Breast epithelium (tissue), 4 donors: ENCODE measurements around the gene BORCS6. TPM values are rescaled to one million over a fixed set of nuclear protein-coding genes. Genes with fewer than 3 reads are reported as not detected.

Source experiments
- DNase-seq, 2 donors: peaks; one replicate each; pipeline ENCODE4 v3.0.0-alpha.2; 2019; ENCODE audit warnings: low spot score in 2 of 2
- H3K27ac ChIP-seq, 2 donors: fragments of 200-600 bp; sonication (generic) in 1 of 2; one replicate each; pipeline ENCODE4 v1.5.1; 2016 to 2019; ENCODE audit warnings: mild to moderate bottlenecking in 1 of 2
- H3K27me3 ChIP-seq, 2 donors: fragments of 200-600 bp; sonication (generic) in 1 of 2; one replicate each; pipeline versions ENCODE4 v1.5.1 to v1.6.0; 2017 to 2019; ENCODE audit warnings: control low read depth in 1 of 2, mild to moderate bottlenecking in 1 of 2
- H3K36me3 ChIP-seq: fragments of 200-600 bp; one replicate; pipeline ENCODE4 v1.5.1; 2019
- H3K4me1 ChIP-seq, 2 donors: fragments of 200-600 bp; sonication (generic); one replicate each; pipeline ENCODE4 v1.5.1; 2016 to 2019; ENCODE audit warnings: control low read depth in 1 of 2
- H3K4me3 ChIP-seq, 3 donors: fragments of 200-600 bp; sonication (generic); 1 replicate in 2 of 3; 2 replicates in 1 of 3; pipeline ENCODE4 v1.5.1; 2016 to 2019; ENCODE audit warnings: mild to moderate bottlenecking in 3 of 3, moderate library complexity in 2 of 3
- H3K9me3 ChIP-seq, 2 donors: fragments of 200-600 bp; sonication (generic) in 1 of 2; one replicate each; pipeline ENCODE4 v1.5.1; 2016 to 2019; ENCODE audit warnings: control low read depth in 1 of 2
- CTCF ChIP-seq, 3 donors: fragments of 450-650 bp; IDR thresholded peaks; one replicate each; pipeline ENCODE4 v1.5.1; 2016 to 2017; ENCODE audit warnings: antibody characterized with exemption in 3 of 3, mild to moderate bottlenecking in 3 of 3, moderate library complexity in 3 of 3
- POLR2A ChIP-seq: fragments of 450-650 bp; IDR thresholded peaks from one replicate; pipeline ENCODE4 v1.6.1; 2016; ENCODE audit warnings: antibody characterized with exemption, mild to moderate bottlenecking, moderate library complexity
- POLR2AphosphoS5 ChIP-seq, 3 donors: sonication (generic); formaldehyde crosslinking; IDR thresholded peaks; one replicate each; pipeline ENCODE4 v1.6.1; 2017; ENCODE audit warnings: antibody characterized with exemption in 3 of 3
- intact Hi-C: fragments of 100-400 bp; cut with DNase I; formaldehyde crosslinking; loops from one replicate; pipeline ENCODE4 v1.15.1; 2023; ENCODE audit warnings: low total_unique reads
- total RNA-seq, 3 donors: library from RNA; depleted of rRNA; stranded (reverse); fragments of >200 nt; gene quantifications; one replicate each; pipeline ENCODE4 v1.1.0, GENCODE V29; 2016

The BORCS6 gene
- total RNA-seq, 3 donors from 2014 or later: 8.5 to 11.5 (median 10.8) TPM

- intact Hi-C loops: no loop called here
- DNase-seq: no peak
- H3K36me3 ChIP-seq: no peaks in the 10 kb centered on the region
- peaks cover 9 to 10% of the 10 kb centered on the region in 2 donors for H3K4me1 ChIP-seq
- H3K4me3 ChIP-seq: no peak overlapping the region
- H3K27ac ChIP-seq: no peak overlapping the region
- no peaks in the 10 kb centered on the region for H3K27me3 ChIP-seq
- TF ChIP-seq POLR2AphosphoS5 (IDR thresholded peaks at IDR 0.05) (no peak), POLR2A (no peak), CTCF (IDR thresholded peaks at IDR 0.05) (no peak)
- H3K9me3 ChIP-seq: no peaks in the 10 kb centered on the region
Observed at GRCh38 chr17:8167526-8167925, 22.5 kb downstream of the BORCS6 start.

GRCh38 chr17:8166731-8167130 is 23.2 kb downstream of the BORCS6 start:
- Histone ChIP-seq H3K36me3 (no peaks in the 10 kb centered on the region), H3K27me3 (no peaks in the 10 kb centered on the region), H3K4me3 (no peak overlapping the region), H3K27ac (peak overlapping the region; percentile 4 to 44), H3K9me3 (no peaks in the 10 kb centered on the region), H3K4me1 (peaks cover 9 to 11% of the 10 kb centered on the region in 2 donors)
- no peak for TF ChIP-seq POLR2AphosphoS5 (IDR thresholded peaks at IDR 0.05)
- TF ChIP-seq CTCF (IDR thresholded peaks at IDR 0.05): no peak
- TF ChIP-seq POLR2A: no peak
- DNase-seq: no peak
- intact Hi-C loops: no loop called here

GRCh38 chr17:8164815-8165131 is 25.2 kb downstream of the BORCS6 start:
- H3K4me3 ChIP-seq: peak overlapping the region in 1 of 3 donors; percentile 47
- H3K36me3 ChIP-seq: no peaks in the 10 kb centered on the region
- peak overlapping the region; percentile 99 to 100 for H3K27ac ChIP-seq
- TF ChIP-seq POLR2A: no peak
- no peak for TF ChIP-seq CTCF (IDR thresholded peaks at IDR 0.05)
- TF ChIP-seq POLR2AphosphoS5 (IDR thresholded peaks at IDR 0.05): no peak
- H3K27me3 ChIP-seq: no peaks in the 10 kb centered on the region
- H3K4me1 ChIP-seq: peaks cover 14 to 21% of the 10 kb centered on the region in 2 donors
- intact Hi-C loops: no loop called here
- H3K9me3 ChIP-seq: no peaks in the 10 kb centered on the region
- DNase-seq: no peak

GRCh38 chr17:8163978-8164814 is 25.8 kb downstream of the BORCS6 start:
- TF ChIP-seq POLR2A (no peak), CTCF (IDR thresholded peaks at IDR 0.05) (no peak), POLR2AphosphoS5 (IDR thresholded peaks at IDR 0.05) (peak in 1 of 3 donors; percentile 52)
- H3K4me1 ChIP-seq: peaks cover 14 to 21% of the 10 kb centered on the region in 2 donors
- H3K36me3 ChIP-seq: no peaks in the 10 kb centered on the region
- intact Hi-C loops: no loop called here
- DNase-seq: peak in 1 of 2 donors; percentile 82
- H3K27ac ChIP-seq: peak overlapping the region; percentile 99 to 100
- H3K9me3 ChIP-seq: no peaks in the 10 kb centered on the region
- H3K4me3 ChIP-seq: peak overlapping the region in 1 of 3 donors; percentile 47
- no peaks in the 10 kb centered on the region for H3K27me3 ChIP-seq
